GM10266 (cell line): ENCODE data around the gene MYBBP1A.

ENCODE experiments used
- DNase-seq: peaks from one replicate; pipeline ENCODE4 v3.0.0; 2012; ENCODE audit errors: extremely low spot score
- TF ChIP-seq, protein P1 (sequence below): IDR thresholded peaks from 2 replicates; pipeline ENCODE4 v1.5.1; 2012; ENCODE audit warnings: mild to moderate bottlenecking, low read depth; ENCODE audit not compliant: control insufficient read depth, insufficient read depth; ENCODE audit errors: missing control alignments

The MYBBP1A gene

DNA sequence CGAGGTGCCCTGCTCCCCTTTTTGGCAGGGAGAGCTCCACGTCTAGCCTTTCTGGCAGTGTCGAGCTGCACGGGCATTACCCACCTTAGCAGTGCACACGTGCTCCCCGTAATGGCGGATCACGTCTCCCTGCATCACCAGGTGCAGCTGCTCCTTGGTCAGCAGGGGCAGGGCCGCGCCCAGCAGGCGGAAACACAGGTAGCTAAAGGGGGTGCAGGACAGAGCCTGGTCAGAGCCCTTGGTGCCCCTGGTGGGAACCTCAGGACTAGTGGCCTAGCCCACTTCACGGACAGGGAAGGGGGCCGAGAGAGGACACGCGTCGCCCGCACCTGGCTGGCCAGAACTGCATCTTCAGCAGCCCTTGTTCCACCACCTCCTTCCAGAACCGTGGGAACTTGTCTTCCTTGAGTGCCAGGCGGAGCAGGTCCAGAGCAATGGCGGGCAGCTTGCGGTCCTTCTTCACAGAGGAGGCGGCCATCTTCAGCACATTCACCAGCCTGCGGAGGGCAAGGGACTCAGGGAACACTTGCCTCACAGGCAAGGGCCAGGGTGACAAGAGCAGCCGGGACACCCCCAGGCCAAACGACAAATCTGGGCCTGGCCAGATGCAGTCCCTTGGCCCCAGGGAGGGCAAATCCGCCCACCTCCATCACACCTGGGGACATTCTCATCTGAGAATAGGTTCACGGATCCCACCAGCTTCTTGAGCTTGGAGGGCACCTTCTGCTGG is 3.2 kb downstream of the MYBBP1A start:
- no peak for DNase-seq
- TF ChIP-seq, protein P1, sequence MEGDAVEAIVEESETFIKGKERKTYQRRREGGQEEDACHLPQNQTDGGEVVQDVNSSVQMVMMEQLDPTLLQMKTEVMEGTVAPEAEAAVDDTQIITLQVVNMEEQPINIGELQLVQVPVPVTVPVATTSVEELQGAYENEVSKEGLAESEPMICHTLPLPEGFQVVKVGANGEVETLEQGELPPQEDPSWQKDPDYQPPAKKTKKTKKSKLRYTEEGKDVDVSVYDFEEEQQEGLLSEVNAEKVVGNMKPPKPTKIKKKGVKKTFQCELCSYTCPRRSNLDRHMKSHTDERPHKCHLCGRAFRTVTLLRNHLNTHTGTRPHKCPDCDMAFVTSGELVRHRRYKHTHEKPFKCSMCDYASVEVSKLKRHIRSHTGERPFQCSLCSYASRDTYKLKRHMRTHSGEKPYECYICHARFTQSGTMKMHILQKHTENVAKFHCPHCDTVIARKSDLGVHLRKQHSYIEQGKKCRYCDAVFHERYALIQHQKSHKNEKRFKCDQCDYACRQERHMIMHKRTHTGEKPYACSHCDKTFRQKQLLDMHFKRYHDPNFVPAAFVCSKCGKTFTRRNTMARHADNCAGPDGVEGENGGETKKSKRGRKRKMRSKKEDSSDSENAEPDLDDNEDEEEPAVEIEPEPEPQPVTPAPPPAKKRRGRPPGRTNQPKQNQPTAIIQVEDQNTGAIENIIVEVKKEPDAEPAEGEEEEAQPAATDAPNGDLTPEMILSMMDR, result no peak

DNA sequence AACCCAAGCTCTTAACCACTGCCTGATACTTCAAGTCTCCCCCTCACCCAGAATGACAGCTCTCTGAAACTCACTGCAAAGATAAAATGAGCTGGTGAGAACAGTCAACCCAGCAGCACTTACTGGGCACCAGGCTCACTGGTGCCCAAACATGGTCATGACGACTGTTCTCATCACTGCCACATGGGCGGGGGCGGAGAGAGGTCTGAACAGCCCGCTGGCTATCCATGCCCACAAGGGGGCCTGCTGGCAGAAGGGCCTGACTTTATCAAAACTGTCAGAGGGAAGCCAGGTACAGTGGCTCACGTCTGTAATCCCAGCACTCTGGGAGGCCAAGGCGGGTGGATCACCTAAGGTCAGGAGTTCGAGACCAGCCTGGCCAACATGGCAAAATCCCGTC is 4.0 kb downstream of the MYBBP1A start:
- no peak for DNase-seq
- TF ChIP-seq, protein P1, result no peak

DNA sequence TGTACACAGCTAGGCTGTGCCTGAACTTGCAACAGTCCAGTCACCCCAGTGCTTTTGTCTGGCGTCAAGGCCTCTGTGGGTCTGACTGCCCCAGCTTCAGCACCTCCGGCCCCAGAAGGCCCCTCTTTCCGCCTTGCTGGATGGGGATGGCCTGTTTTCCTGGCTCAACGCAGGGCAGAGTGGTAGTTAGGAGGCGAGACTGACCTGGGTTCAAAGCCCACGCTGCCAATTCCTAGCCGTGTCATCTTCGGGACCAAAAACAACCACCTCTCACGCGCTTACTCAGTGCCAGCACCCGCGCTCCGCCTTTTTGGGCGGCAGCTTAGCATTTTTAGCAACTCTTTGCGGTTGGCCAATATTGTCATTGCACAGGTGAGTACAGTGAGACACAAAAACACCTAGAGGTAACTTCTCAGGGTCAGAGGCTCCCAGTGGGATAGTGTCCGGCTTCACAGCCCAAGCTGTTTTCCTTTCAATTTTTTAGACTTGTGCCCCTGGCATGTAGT is 4.6 kb downstream of the MYBBP1A start:
- DNase-seq, result no peak
- TF ChIP-seq, protein P1, result no peak

DNA sequence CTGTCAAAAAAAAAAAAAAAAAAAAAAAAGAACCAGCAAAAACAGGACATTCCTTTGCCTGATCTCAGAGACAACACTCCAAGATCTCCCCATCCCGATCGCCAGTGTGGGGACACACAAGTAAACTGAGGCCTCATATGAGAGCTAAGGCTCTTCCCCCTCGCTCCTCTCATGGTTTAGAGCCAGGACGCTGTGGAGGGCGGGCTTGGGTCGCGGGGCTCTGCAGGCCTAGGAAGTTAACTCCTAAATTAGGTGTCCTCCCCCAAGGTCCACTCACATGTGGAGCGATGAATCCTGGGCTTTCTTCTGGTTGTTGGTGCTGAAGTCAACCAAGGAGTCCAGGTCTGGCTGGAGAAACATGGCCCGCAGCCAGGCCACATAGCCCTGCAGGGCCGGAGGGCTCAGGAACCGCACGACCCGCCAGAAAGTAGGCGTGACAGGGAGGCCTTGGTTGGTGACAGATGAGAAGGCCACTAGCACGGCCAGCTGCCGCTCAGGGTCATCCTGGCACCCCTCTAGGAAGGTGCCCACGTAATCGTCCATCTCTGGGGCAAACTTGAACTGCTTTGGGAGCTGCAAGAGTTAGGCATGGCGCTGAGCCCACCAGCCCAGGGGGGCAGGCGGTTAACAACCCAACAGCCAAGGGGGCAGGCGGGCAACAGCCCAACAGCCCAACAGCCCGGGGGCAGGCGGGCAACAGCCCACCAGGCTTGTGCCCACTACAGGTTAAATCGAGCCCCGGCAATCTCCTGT is 5.2 kb downstream of the MYBBP1A start:
- DNase-seq, result no peak
- TF ChIP-seq, protein P1, result no peak

DNA sequence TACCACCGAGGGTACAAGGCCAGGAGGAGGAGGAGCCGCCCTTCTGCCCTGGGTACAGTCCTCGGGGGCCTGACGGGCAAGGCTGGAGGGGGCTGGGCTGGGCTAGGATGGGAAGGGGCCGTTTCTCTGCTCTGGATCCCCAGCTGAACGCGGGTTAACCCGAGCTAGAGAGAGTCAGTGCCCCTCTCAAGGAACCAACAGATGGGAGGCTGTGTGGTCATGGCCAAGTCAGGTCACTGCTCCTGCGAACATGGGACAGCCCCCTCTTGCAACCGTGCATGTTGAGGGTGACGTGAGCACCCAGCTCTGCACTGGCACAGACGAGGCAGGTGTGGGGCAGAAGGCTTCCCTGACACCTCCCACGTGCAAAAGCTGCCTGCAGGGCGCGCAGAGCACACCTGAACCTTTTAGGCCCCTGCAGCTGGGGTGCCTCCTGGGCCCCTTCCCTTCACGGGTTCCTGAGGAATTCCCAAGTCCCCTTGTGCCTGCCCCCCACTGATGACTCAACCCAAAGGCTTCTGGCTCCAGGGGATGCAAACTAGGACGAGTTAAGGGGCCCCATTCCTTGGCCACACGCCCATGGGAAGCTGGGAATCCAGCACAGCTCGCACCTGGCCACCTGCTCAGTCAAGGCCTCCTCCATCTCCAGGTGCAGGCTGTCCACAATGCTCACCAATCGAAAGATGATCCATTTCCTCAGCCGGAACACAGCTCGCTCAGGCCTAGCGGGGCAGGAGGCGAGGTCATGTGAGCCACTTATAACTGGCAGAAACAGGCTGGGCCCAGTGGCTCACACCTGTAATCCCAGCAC is 6.3 kb downstream of the MYBBP1A start:
- DNase-seq, result no peak
- TF ChIP-seq, protein P1, result no peak

DNA sequence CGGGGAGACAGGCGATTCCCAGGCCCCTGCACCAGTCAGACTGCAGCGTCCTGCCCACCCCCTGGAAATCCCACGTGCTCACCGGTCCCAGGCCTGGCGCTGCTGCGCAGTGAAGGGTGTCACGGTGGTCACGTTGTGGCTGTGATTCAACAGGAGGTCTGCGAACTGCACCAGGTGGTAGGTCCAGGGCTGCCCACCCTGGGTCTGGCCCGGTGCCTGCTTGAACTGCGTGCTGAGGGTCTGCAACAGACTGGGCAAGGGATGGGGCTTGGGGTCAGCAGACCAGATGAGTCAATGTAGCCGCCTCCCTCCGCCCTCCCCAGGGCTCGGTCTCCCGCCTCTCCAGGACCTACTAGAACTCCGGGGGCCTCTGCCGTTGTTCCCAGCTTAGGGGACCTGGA is 7.1 kb downstream of the MYBBP1A start:
- TF ChIP-seq, protein P1, result no peak
- no peak for DNase-seq
